HG03565 (cell line): ENCODE results near the gene SLPI.

ENCODE experiments used
- ATAC-seq: cut with Tn5 transposase; IDR thresholded peaks from one replicate; pipeline ENCODE4 v1.9.1; 2021; ENCODE audit warnings: mild to moderate bottlenecking, moderate library complexity; ENCODE audit not compliant: unreplicated experiment

Gene SLPI

GRCh38 chr20:45254383-45255262, at the start of gene SLPI:
Gene SLPI, minus strand, starts transcription at chr20:45254564. Its CDS starts 21 bp downstream, at chr20:45254543.
- ATAC-seq = no peak

GRCh38 chr20:45303586-45304463, 49.5 kb upstream of the SLPI start:
- ATAC-seq = no peak

GRCh38 chr20:45301824-45302271, 47.5 kb upstream of the SLPI start:
- no peak for ATAC-seq

GRCh38 chr20:45300961-45301360, 46.6 kb upstream of the SLPI start:
- ATAC-seq = no peak

GRCh38 chr20:45299786-45300185, 45.4 kb upstream of the SLPI start:
- no peak for ATAC-seq

GRCh38 chr20:45297786-45298497, 43.6 kb upstream of the SLPI start:
- no peak for ATAC-seq

GRCh38 chr20:45294659-45295058, 40.3 kb upstream of the SLPI start:
- no peak for ATAC-seq

- ATAC-seq = no peak
Observed at GRCh38 chr20:45294003-45294368, 39.6 kb upstream of the SLPI start.

- no peak for ATAC-seq
Observed at GRCh38 chr20:45293041-45294002, 39.0 kb upstream of the SLPI start.

- ATAC-seq = no peak
Observed at GRCh38 chr20:45292343-45292742, 38.0 kb upstream of the SLPI start.

GRCh38 chr20:45291526-45291925, 37.2 kb upstream of the SLPI start:
- no peak for ATAC-seq

- ATAC-seq = no peak
Observed at GRCh38 chr20:45290677-45291355, 36.5 kb upstream of the SLPI start.

GRCh38 chr20:45289942-45290676, 35.7 kb upstream of the SLPI start:
- no peak for ATAC-seq

- no peak for ATAC-seq
Observed at GRCh38 chr20:45288860-45289259, 34.5 kb upstream of the SLPI start.

GRCh38 chr20:45288376-45288775, 34.0 kb upstream of the SLPI start:
- ATAC-seq = no peak

GRCh38 chr20:45283551-45284057, 29.2 kb upstream of the SLPI start:
- no peak for ATAC-seq

GRCh38 chr20:45282700-45283550, 28.6 kb upstream of the SLPI start:
- ATAC-seq = no peak

GRCh38 chr20:45279992-45280391, 25.6 kb upstream of the SLPI start:
- no peak for ATAC-seq
